Stomach (tissue), 9 donors: ENCODE data around the gene PRR33. TPM values are rescaled to one million over a fixed set of nuclear protein-coding genes. Genes with fewer than 3 reads are reported as not detected.

Source experiments
- DNase-seq, 2 donors: peaks; one replicate each; pipeline versions ENCODE4 v3.0.0 to v3.0.0-alpha.2; 2013 to 2019
- H3K27ac ChIP-seq, 5 donors: fragments of 200-600 bp in 4 of 5; sonication (generic) in 4 of 5; one replicate each; pipeline ENCODE4 v1.5.1; 2013 to 2019; ENCODE audit warnings: mild to moderate bottlenecking in 1 of 5, moderate library complexity in 1 of 5
- H3K27me3 ChIP-seq, 3 donors: fragments of 200-600 bp; sonication (generic); one replicate each; pipeline ENCODE4 v1.5.1; 2017 to 2019; ENCODE audit warnings: mixed run types in 1 of 3
- H3K36me3 ChIP-seq, 4 donors: fragments of 200-600 bp; sonication (generic); 1 replicate in 3 of 4; 2 replicates in 1 of 4; pipeline ENCODE4 v1.5.1; 2016 to 2019
- H3K4me1 ChIP-seq, 4 donors: fragments of 200-600 bp; sonication (generic); one replicate each; pipeline ENCODE4 v1.5.1; 2016 to 2019
- H3K4me3 ChIP-seq, 4 donors: fragments of 200-600 bp; sonication (generic) in 3 of 4; one replicate each; pipeline ENCODE4 v1.5.1; 2016 to 2019; ENCODE audit warnings: mild to moderate bottlenecking in 1 of 4
- H3K9me3 ChIP-seq, 4 donors: fragments of 200-600 bp; sonication (generic); one replicate each; pipeline ENCODE4 v1.5.1; 2016 to 2019
- CTCF ChIP-seq, 7 experiments: fragments of 450-650 bp in 4 of 7; fragments of 200-600 bp in 3 of 7; sonication (generic) in 3 of 7; IDR thresholded peaks; one replicate each; pipeline ENCODE4 v1.5.1; 2016 to 2019; ENCODE audit warnings: antibody characterized with exemption in 7 of 7, control low read depth in 2 of 7, mild to moderate bottlenecking in 1 of 7
- EP300 ChIP-seq: sonication (generic); formaldehyde crosslinking; IDR thresholded peaks from one replicate; pipeline ENCODE4 v1.6.1; 2017; ENCODE audit warnings: antibody characterized with exemption
- POLR2A ChIP-seq, 4 donors: fragments of 450-650 bp; IDR thresholded peaks; one replicate each; pipeline ENCODE4 v1.6.1; 2016; ENCODE audit warnings: antibody characterized with exemption in 4 of 4, control low read depth in 2 of 4, mild to moderate bottlenecking in 1 of 4, moderate library complexity in 1 of 4
- POLR2AphosphoS5 ChIP-seq, 3 donors: sonication (generic); formaldehyde crosslinking; IDR thresholded peaks; one replicate each; pipeline ENCODE4 v1.6.1; 2016; ENCODE audit warnings: antibody characterized with exemption in 3 of 3
- WGBS, 5 donors: extraction: QIAGEN DNeasy Blood & Tissue Kit in 3 of 5; methylation state at CpG; one replicate each; pipeline versions ENCODE4 v1.1.5 to v1.1.7; 2013 to 2018; 5-methylcytosine and 5-hydroxymethylcytosine counted together
- intact Hi-C: fragments of 100-400 bp; cut with DNase I; formaldehyde crosslinking; loops from one replicate; pipeline ENCODE4 v1.15.1; 2023; ENCODE audit warnings: low total_unique reads
- polyA plus RNA-seq, 3 donors: library from polyadenylated mRNA; stranded (reverse); fragments of 200-250 nt; gene quantifications; one replicate each; pipeline ENCODE4 v1.2.3, GENCODE V29; 2013
- total RNA-seq, 5 donors: library from RNA; depleted of rRNA; stranded (reverse); fragments of >200 nt; gene quantifications; one replicate each; pipeline versions ENCODE4 v1.1.0 to v1.2.3, GENCODE V29; 2014 to 2016
- donor health status: healthy with polysubstance abuse.
- donor health status: Bipolar disorder and iron deficiency.
- donor health status: healthy.

PRR33 gene
- total and polyA plus RNA-seq, 8 donors: 0.03 TPM; not detected in 7

GRCh38 chr11:1929621-1930461, 38.1 kb upstream of the PRR33 start:
- no peaks in the 10 kb centered on the region for H3K9me3 ChIP-seq
- H3K27me3 ChIP-seq: peaks cover 0 to 21% (median 0%) of the 10 kb centered on the region in 3 donors
- intact Hi-C loops: no loop called here
- TF ChIP-seq EP300: no peak
- TF ChIP-seq POLR2AphosphoS5 (IDR thresholded peaks at IDR 0.05): no peak
- no peak for TF ChIP-seq CTCF (IDR thresholded peaks at IDR 0.05)
- TF ChIP-seq POLR2A (IDR thresholded peaks at IDR 0.05): no peak
- DNase-seq: no peak
- H3K4me3 ChIP-seq: no peak overlapping the region
- no peaks in the 10 kb centered on the region for H3K4me1 ChIP-seq
- peak overlapping the region in 1 of 5 donors; percentile 56 for H3K27ac ChIP-seq
- 76 to 90% (median 86%) methylated on average over 23 to 25 of the region's 25 CpGs for WGBS, 5 donors
- no peaks in the 10 kb centered on the region for H3K36me3 ChIP-seq

DNA sequence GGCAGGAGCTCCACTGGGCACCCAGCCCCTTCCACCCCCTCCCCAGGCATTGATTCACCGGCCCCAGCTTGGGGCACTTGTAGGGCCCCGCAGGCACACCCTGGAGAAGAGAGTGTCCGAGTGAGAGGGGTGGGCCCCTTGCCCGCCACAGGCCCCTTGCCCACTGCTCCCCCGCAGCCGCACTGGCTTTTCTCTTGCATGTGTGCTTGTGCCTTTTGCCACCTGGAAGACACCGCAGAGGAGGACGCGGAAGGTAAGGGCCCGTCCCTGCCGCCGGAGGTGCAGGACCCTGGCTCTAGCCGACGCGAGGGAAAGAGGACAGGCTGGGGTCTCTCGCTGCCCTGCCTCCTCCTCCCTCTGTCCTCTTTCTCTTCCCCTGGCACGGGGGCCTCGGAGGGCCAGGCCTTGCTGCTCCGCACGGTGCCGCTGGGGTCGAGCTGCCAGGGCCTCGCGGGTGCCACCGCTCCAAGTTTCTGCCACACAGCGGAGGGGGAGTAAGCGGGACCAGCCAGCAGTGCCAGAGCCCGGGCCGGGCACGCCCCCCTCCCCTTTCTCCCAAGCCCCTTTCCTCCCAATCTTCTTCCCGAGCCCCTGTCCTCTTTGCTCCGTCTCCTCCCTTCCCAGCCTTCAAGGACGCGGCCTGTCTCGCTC, 37.3 kb upstream of the PRR33 start:
- Histone ChIP-seq H3K4me3 (no peak overlapping the region), H3K9me3 (no peaks in the 10 kb centered on the region), H3K27ac (peak overlapping the region in 1 of 5 donors; percentile 56), H3K36me3 (no peaks in the 10 kb centered on the region), H3K4me1 (no peaks in the 10 kb centered on the region), H3K27me3 (peaks cover 0 to 29% (median 0%) of the 10 kb centered on the region in 3 donors)
- intact Hi-C loops: no loop called here
- no peak for DNase-seq
- TF ChIP-seq CTCF (IDR thresholded peaks at IDR 0.05) (no peak), POLR2AphosphoS5 (IDR thresholded peaks at IDR 0.05) (no peak), POLR2A (IDR thresholded peaks at IDR 0.05) (no peak), EP300 (no peak)
- WGBS, 5 donors: 85 to 92% (median 87%) methylated on average over 25 to 35 of the region's 35 CpGs

- no peak overlapping the region for H3K4me3 ChIP-seq
- H3K27me3 ChIP-seq: peaks cover 0 to 29% (median 0%) of the 10 kb centered on the region in 3 donors
- H3K4me1 ChIP-seq: no peaks in the 10 kb centered on the region
- intact Hi-C loops: no loop called here
- no peaks in the 10 kb centered on the region for H3K36me3 ChIP-seq
- H3K9me3 ChIP-seq: no peaks in the 10 kb centered on the region
- H3K27ac ChIP-seq: peak overlapping the region in 2 of 5 donors; percentile 8 to 56
- TF ChIP-seq CTCF (IDR thresholded peaks at IDR 0.05): no peak
- no peak for TF ChIP-seq POLR2A (IDR thresholded peaks at IDR 0.05)
- no peak for TF ChIP-seq POLR2AphosphoS5 (IDR thresholded peaks at IDR 0.05)
- TF ChIP-seq EP300: no peak
- 55 to 86% (median 83%) methylated on average over 5 to 13 of the region's 13 CpGs for WGBS, 5 donors
- DNase-seq: no peak
These were observed 36.8 kb upstream of the PRR33 start for GRCh38 chr11:1928470-1928890.

DNA sequence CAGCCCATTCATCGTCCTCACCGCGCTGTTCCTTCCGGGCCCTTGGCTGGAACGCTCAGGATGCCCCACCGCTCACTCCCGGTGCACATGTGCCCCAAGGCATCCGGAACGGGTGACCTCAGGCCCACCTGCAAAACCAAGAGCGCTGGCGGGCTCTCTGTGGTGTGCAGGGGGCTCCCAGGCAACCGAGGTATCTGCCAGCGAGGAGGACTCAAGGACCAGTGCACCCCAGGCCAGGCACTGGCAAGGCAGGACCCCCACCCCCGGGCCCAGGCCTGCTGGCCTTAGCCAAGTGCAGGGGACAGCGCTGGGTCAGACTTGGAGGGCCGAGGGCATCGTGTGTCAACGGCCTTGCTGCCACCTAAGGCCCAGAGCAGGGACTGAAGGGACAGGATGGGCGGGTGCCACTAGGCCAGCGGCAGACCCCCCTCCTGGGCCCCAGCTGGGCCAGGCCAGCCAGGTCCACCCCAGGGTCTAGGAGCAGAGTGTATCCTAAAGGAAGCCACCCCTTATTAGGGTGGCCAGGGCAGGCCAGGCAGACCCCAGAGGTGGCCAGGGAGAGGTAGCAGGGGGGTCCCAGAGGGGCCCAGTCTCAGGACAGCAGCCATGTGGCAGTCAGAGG, 36.3 kb upstream of the PRR33 start:
- peak overlapping the region in 2 of 5 donors; percentile 8 to 56 for H3K27ac ChIP-seq
- H3K4me1 ChIP-seq: no peaks in the 10 kb centered on the region
- whole genome bisulfite sequencing, 5 donors: 77 to 84% (median 82%) methylated on average over 6 to 20 of the region's 20 CpGs
- H3K9me3 ChIP-seq: no peaks in the 10 kb centered on the region
- peaks cover 0 to 33% (median 0%) of the 10 kb centered on the region in 3 donors for H3K27me3 ChIP-seq
- no peak overlapping the region for H3K4me3 ChIP-seq
- H3K36me3 ChIP-seq: no peaks in the 10 kb centered on the region
- TF ChIP-seq CTCF (IDR thresholded peaks at IDR 0.05) (no peak), EP300 (no peak), POLR2A (IDR thresholded peaks at IDR 0.05) (no peak), POLR2AphosphoS5 (IDR thresholded peaks at IDR 0.05) (no peak)
- intact Hi-C loops: no loop called here
- DNase-seq: no peak
